GM18951 (cell line): ENCODE results near the gene ABHD2.

Source experiments
- POLR2A ChIP-seq: IDR thresholded peaks from 4 replicates; pipeline ENCODE4 v1.6.1; 2011; ENCODE audit warnings: mild to moderate bottlenecking; ENCODE audit not compliant: insufficient read length, insufficient read depth; ENCODE audit errors: extremely low read depth
- in situ Hi-C: fragments of 300-500 bp; cut with MboI; formaldehyde crosslinking; loops from one replicate; pipeline ENCODE4 v1.12.0; 2022; ENCODE audit warnings: low sequenced_read_pairs, mixed read lengths, inconsistent platforms; ENCODE audit not compliant: unreplicated experiment

Gene ABHD2

GRCh38 chr15:89066280-89066679, 22.0 kb upstream of the ABHD2 start:
- in situ Hi-C loops, result loop anchor here (10.0 kb wide), 1 partner anchor 109 kb away; no protein-coding TSS in a partner anchor

DNA sequence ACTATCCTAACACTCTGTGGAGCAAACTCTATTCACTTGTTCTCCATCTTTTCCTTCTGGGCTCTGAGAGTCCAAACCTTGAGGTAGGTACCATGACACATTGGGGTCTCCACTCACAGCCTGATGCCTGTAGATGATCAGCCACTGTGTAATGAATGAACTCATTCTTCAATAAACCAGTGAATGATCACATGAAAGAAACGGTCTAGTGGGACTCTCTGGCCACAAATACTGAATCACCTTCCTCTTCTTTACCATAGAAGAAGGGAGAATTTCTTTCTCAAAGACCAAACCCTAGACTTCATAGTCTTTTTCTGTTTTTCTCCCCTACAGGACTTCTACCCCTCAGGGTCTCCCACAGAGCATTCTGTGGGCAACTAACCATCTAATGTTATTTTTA, 20.5 kb upstream of the ABHD2 start:
- in situ Hi-C loops, result loop anchor here (10.0 kb wide), 1 partner anchor 107 kb away; no protein-coding TSS in a partner anchor

More at GRCh38 chr15:89066280-89066679, 22.0 kb upstream of the ABHD2 start:
- no peak for TF ChIP-seq POLR2A

GRCh38 chr15:89068325-89068784, 19.9 kb upstream of the ABHD2 start:
- in situ Hi-C loops, result loop anchor here (10.0 kb wide), 1 partner anchor 106 kb away; no protein-coding TSS in a partner anchor
- no peak for TF ChIP-seq POLR2A

More for the DNA sequence above, 20.5 kb upstream of the ABHD2 start:
- no peak for TF ChIP-seq POLR2A

GRCh38 chr15:89070197-89071124, 17.8 kb upstream of the ABHD2 start:
- TF ChIP-seq POLR2A, result no peak
- in situ Hi-C loops, result no loop called here

GRCh38 chr15:89071471-89071870, 16.8 kb upstream of the ABHD2 start:
- in situ Hi-C loops, result no loop called here
- no peak for TF ChIP-seq POLR2A

- TF ChIP-seq POLR2A, result no peak
- in situ Hi-C loops, result no loop called here
Observed at GRCh38 chr15:89072277-89072869, 15.9 kb upstream of the ABHD2 start.

DNA sequence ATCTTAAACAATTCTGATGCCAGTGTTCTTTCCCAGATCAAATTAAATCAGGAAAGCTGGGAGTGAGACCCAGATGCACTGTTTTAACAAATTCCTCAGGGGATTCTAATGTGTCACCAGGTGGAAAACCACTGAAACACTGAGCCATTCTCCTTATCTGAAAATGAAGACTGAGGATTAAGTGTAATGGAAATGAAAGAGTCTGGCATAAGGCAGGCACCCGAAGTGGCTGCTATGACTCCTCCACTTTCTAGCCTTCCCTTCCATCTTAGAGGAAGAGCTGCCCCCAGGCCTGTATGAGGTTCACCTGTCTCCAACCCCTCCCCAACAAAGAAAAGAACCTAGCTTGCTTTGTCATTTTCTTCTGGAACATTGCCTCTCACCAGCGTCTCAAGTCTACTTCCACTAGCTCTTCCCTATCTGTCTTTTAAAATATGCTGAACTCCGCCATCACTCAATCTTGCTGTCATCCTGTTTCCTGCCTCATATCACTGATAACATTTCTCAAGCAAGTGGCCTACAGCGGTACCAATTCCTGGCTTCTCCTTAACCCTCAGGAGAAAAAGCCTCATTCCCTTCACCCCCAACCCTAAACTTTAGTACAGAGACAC, 13.7 kb upstream of the ABHD2 start:
- in situ Hi-C loops, result no loop called here
- no peak for TF ChIP-seq POLR2A

GRCh38 chr15:89075101-89075640, 13.1 kb upstream of the ABHD2 start:
- no peak for TF ChIP-seq POLR2A
- in situ Hi-C loops, result no loop called here

- in situ Hi-C loops, result no loop called here
- TF ChIP-seq POLR2A, result no peak
Observed at GRCh38 chr15:89075846-89076245, 12.4 kb upstream of the ABHD2 start.

GRCh38 chr15:89077750-89078149, 10.5 kb upstream of the ABHD2 start:
- in situ Hi-C loops, result no loop called here

GRCh38 chr15:89078851-89079810, 9.1 kb upstream of the ABHD2 start:
- in situ Hi-C loops, result no loop called here
- no peak for TF ChIP-seq POLR2A

More at GRCh38 chr15:89077750-89078149, 10.5 kb upstream of the ABHD2 start:
- no peak for TF ChIP-seq POLR2A

DNA sequence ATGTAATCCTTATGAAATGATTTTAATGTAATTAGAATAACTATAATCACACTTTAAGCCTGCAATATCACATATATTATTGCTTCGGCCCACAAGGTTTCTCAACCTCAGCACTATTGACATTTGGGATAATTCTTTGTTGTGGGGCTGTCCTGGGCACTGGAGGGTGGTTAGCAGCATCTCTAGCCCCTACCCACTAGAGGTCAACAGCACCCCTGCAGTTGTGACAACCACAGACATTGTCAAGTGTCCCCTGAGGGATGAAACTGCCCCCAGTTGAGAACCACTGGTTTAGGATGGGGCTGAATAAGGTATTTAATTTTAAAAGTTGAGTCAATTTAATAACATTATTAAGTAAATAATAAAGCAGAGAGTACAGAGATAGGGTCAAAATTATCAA, 6.4 kb upstream of the ABHD2 start:
- in situ Hi-C loops, result no loop called here
- no peak for TF ChIP-seq POLR2A
